Raji (cell line): Measurements from ENCODE around the gene SP1.

Experiments
- POLR2A ChIP-seq: IDR thresholded peaks from 2 replicates; pipeline ENCODE4 v1.6.1; 2011; ENCODE audit warnings: low read depth, low read length, control low read depth; ENCODE audit not compliant: insufficient read depth

SP1 gene

GRCh38 chr12:53347905-53348304 is 32.1 kb upstream of the SP1 start:
- TF ChIP-seq POLR2A, result no peak

- no peak for TF ChIP-seq POLR2A
Observed at GRCh38 chr12:53352331-53353256, 27.4 kb upstream of the SP1 start.

GRCh38 chr12:53353257-53353655 is 26.7 kb upstream of the SP1 start:
- TF ChIP-seq POLR2A, result no peak

- TF ChIP-seq POLR2A, result no peak
Observed at GRCh38 chr12:53355121-53355520, 24.9 kb upstream of the SP1 start.

GRCh38 chr12:53358836-53359419 is 21.0 kb upstream of the SP1 start:
- TF ChIP-seq POLR2A, result no peak

GRCh38 chr12:53365245-53365904 is 14.6 kb upstream of the SP1 start:
- no peak for TF ChIP-seq POLR2A

GRCh38 chr12:53376747-53377146 is 3.2 kb upstream of the SP1 start:
- no peak for TF ChIP-seq POLR2A

- TF ChIP-seq POLR2A, result no peak
Observed at GRCh38 chr12:53378222-53378621, 1.8 kb upstream of the SP1 start.

- no peak for TF ChIP-seq POLR2A
Observed at GRCh38 chr12:53378724-53379388, 1.1 kb upstream of the SP1 start.

GRCh38 chr12:53379389-53380103 is 430 bp upstream of the SP1 start:
- TF ChIP-seq POLR2A, result peak; percentile 97

- TF ChIP-seq POLR2A, result no peak
Observed at GRCh38 chr12:53380794-53381730, 1.1 kb downstream of the SP1 start.

- no peak for TF ChIP-seq POLR2A
Observed at GRCh38 chr12:53381731-53382630, 2.0 kb downstream of the SP1 start.

GRCh38 chr12:53383258-53383657 is 3.3 kb downstream of the SP1 start:
- no peak for TF ChIP-seq POLR2A
